Endothelial cell (in vitro differentiated cells): Measurements from ENCODE around the gene CHCHD1. TPM values are rescaled to one million over a fixed set of nuclear protein-coding genes. Genes with fewer than 3 reads are reported as not detected.

ENCODE experiments used
- DNase-seq: peaks from one replicate; pipeline ENCODE4 v3.0.0; 2021; ENCODE audit warnings: low spot score
- H3K27ac Mint-ChIP-seq: one replicate; pipeline ENCODE4 v1.8.0; 2021; ENCODE audit warnings: mixed read lengths, inconsistent platforms; ENCODE audit not compliant: unreplicated experiment
- H3K27me3 Mint-ChIP-seq: one replicate; pipeline ENCODE4 v1.8.0; 2021; ENCODE audit warnings: mild to moderate bottlenecking, moderate library complexity, mixed read lengths, inconsistent platforms; ENCODE audit not compliant: unreplicated experiment
- H3K36me3 Mint-ChIP-seq: one replicate; pipeline ENCODE4 v1.8.0; 2021; ENCODE audit warnings: mild to moderate bottlenecking, low read depth, mixed read lengths, inconsistent platforms; ENCODE audit not compliant: unreplicated experiment
- H3K4me1 Mint-ChIP-seq: one replicate; pipeline ENCODE4 v1.8.0; 2021; ENCODE audit warnings: mild to moderate bottlenecking, mixed read lengths, inconsistent platforms; ENCODE audit not compliant: unreplicated experiment
- H3K4me3 Mint-ChIP-seq: one replicate; pipeline ENCODE4 v1.8.0; 2021; ENCODE audit warnings: mild to moderate bottlenecking, mixed read lengths, inconsistent platforms; ENCODE audit not compliant: unreplicated experiment
- H3K9me3 Mint-ChIP-seq: one replicate; pipeline ENCODE4 v1.8.0; 2021; ENCODE audit warnings: mixed read lengths, inconsistent platforms; ENCODE audit not compliant: unreplicated experiment
- total RNA-seq: library from RNA; stranded (reverse); fragmentation: NEBNext Ultra II Directional; extraction: Animal tissue kit (Norgen Biotek cat#: 25700); gene quantifications from one replicate; pipeline ENCODE4 v1.2.1, GENCODE V29; 2021; ENCODE audit not compliant: unreplicated experiment
- TF ChIP-seq, protein P1 (sequence below): fragments of 200-600 bp; sonication (generic); IDR thresholded peaks from one replicate; pipeline ENCODE4 v1.5.0; 2021; ENCODE audit warnings: antibody characterized with exemption; ENCODE audit not compliant: unreplicated experiment

CHCHD1 gene
- total RNA-seq, 1 donor from 2014 or later: 22.5 TPM

DNA sequence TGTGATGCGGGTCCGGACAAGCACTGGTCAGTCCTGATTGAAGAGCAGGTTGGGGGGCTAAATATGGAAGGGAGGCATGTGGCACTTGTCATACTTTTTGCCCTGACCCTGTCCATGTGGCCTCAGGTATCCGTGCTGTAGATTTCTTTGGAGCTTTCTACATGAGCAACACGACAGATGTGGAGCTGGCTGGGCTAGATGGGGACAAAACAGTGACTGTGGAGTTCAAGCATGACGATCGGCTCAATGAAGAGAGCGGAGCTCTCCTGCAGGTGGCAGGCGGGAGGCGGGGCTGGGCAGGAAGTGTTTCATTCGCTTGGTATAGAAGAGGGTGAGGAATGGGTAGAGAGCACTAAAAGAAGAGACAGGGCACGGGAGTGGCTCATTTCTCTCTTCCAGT is 13.0 kb upstream of the CHCHD1 start:
- peaks cover 26% of the 10 kb centered on the region for H3K27me3 Mint-ChIP-seq
- TF ChIP-seq, protein P1, sequence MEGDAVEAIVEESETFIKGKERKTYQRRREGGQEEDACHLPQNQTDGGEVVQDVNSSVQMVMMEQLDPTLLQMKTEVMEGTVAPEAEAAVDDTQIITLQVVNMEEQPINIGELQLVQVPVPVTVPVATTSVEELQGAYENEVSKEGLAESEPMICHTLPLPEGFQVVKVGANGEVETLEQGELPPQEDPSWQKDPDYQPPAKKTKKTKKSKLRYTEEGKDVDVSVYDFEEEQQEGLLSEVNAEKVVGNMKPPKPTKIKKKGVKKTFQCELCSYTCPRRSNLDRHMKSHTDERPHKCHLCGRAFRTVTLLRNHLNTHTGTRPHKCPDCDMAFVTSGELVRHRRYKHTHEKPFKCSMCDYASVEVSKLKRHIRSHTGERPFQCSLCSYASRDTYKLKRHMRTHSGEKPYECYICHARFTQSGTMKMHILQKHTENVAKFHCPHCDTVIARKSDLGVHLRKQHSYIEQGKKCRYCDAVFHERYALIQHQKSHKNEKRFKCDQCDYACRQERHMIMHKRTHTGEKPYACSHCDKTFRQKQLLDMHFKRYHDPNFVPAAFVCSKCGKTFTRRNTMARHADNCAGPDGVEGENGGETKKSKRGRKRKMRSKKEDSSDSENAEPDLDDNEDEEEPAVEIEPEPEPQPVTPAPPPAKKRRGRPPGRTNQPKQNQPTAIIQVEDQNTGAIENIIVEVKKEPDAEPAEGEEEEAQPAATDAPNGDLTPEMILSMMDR: no peak
- no peaks in the 10 kb centered on the region for H3K9me3 Mint-ChIP-seq
- no peak for DNase-seq
- no peak overlapping the region for H3K27ac Mint-ChIP-seq
- H3K4me1 Mint-ChIP-seq: peaks cover 36% of the 10 kb centered on the region
- peaks cover 67% of the 10 kb centered on the region for H3K36me3 Mint-ChIP-seq
- peak overlapping the region; percentile 52 for H3K4me3 Mint-ChIP-seq

- DNase-seq: no peak
- Mint-ChIP-seq H3K27ac (no peak overlapping the region), H3K36me3 (peaks cover 70% of the 10 kb centered on the region), H3K9me3 (no peaks in the 10 kb centered on the region), H3K4me3 (no peak overlapping the region), H3K4me1 (peaks cover 40% of the 10 kb centered on the region), H3K27me3 (peaks cover 26% of the 10 kb centered on the region)
- TF ChIP-seq, protein P1: no peak
These were observed 12.5 kb upstream of the CHCHD1 start for GRCh38 chr10:73769396-73769795.

GRCh38 chr10:73771722-73772280 is 10.0 kb upstream of the CHCHD1 start:
- Mint-ChIP-seq H3K36me3 (peaks cover 61% of the 10 kb centered on the region), H3K4me3 (peak overlapping the region; percentile 97), H3K27ac (peak overlapping the region; percentile 72), H3K4me1 (peaks cover 43% of the 10 kb centered on the region), H3K9me3 (no peaks in the 10 kb centered on the region), H3K27me3 (peaks cover 23% of the 10 kb centered on the region)
- TF ChIP-seq, protein P1: no peak
- DNase-seq: peak; percentile 91

GRCh38 chr10:73772281-73773151 is 9.3 kb upstream of the CHCHD1 start:
- TF ChIP-seq, protein P1: no peak
- peak; percentile 62 for DNase-seq
- peaks cover 41% of the 10 kb centered on the region for H3K4me1 Mint-ChIP-seq
- peak overlapping the region; percentile 97 for H3K4me3 Mint-ChIP-seq
- peak overlapping the region; percentile 42 for H3K27ac Mint-ChIP-seq
- H3K27me3 Mint-ChIP-seq: peaks cover 23% of the 10 kb centered on the region
- peaks cover 62% of the 10 kb centered on the region for H3K36me3 Mint-ChIP-seq
- H3K9me3 Mint-ChIP-seq: no peaks in the 10 kb centered on the region
